AG10803 (cell line): Measurements from ENCODE around the gene KRT13.
A peak's percentile ranks its signal among the peaks of the same experiment; 100 is the strongest.

Experiments used
- DNase-seq: peaks from one replicate; pipeline ENCODE4 v3.0.0; 2010; ENCODE audit warnings: low read depth
- H3K4me3 ChIP-seq: 2 replicates; pipeline ENCODE4 v1.5.1; 2011; ENCODE audit warnings: mild to moderate bottlenecking, low read length, control low read depth
- CTCF ChIP-seq: conservative IDR thresholded peaks from 2 replicates; pipeline ENCODE4 v1.5.1; 2011; ENCODE audit warnings: mild to moderate bottlenecking, low read length, control low read depth, inconsistent platforms

The KRT13 gene

GRCh38 chr17:41456204-41456603 lies 49.2 kb downstream of the KRT13 start:
- peak; percentile 32; the same call in 1 of the 2 replicates for TF ChIP-seq CTCF
- DNase-seq = peak; percentile 35

GRCh38 chr17:41455236-41455635 lies 50.2 kb downstream of the KRT13 start:
- peak; percentile 49 for DNase-seq
- H3K4me3 ChIP-seq = no peak overlapping the region
- no peak for TF ChIP-seq CTCF

More at GRCh38 chr17:41456204-41456603, 49.2 kb downstream of the KRT13 start:
- no peak overlapping the region for H3K4me3 ChIP-seq

GRCh38 chr17:41453066-41453465 lies 52.3 kb downstream of the KRT13 start:
- TF ChIP-seq CTCF = no peak
- H3K4me3 ChIP-seq = no peak overlapping the region
- DNase-seq = no peak

GRCh38 chr17:41452281-41452680 lies 53.1 kb downstream of the KRT13 start:
- DNase-seq = no peak
- no peak for TF ChIP-seq CTCF
- H3K4me3 ChIP-seq = no peak overlapping the region

- no peak for TF ChIP-seq CTCF
- DNase-seq = peak; percentile 77
- no peak overlapping the region for H3K4me3 ChIP-seq
Observed at GRCh38 chr17:41451154-41451728, 54.2 kb downstream of the KRT13 start.
